Stimulated activated CD4-positive, alpha-beta T cell treated with anti-CD3 and anti-CD28 coated beads, Interleukin-12 subunit alpha, Interleukin-12 subunit beta, amount 100 ng/mL, for 48 hours (primary cell): Measurements from ENCODE around the gene ZNF107.
A peak's percentile ranks its signal among the peaks of the same experiment; 100 is the strongest.

Experiments
- DNase-seq, 3 donors: peaks; one replicate each; pipeline ENCODE4 v3.0.0-alpha.2; 2020; ENCODE audit warnings: low read depth in 2 of 3, low spot score in 1 of 3

Gene ZNF107

DNA sequence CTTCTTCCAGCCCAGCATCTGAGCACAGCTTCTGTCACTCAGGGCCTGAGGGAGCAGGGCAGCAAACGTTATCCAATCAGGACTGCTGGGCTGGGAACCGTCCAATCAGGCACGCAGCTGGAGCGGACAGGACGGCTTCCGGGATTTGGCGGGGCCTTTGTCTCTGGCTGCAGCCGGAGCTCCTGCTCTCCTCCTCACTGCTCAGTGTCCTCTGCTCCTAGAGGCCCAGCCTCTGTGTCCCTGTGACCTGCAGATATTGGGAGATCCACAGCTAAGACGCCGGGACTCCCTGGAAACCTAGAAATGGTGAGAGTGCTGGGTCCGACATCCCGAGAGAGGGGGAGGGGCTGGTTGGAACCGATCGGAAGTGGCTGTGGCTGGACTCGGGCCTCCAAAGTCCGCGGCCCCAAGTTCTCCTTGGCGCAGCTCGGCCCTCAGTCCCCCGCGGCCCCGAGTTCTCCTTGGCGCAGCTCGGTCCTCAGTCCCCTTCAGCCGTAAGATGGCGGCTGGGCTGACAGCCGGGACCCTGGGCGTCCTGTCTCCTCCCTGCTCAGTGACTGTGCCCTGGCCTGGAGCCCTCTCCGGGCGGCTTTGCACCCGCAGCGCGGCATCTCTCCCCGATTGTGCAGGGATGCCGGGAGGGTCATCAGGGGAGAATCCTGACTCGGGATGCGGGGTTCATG lies at the start of gene ZNF107:
Gene ZNF107 (plus strand): TSS at position 154 of the 683 bp plus-strand sequence. CDS start 150 bp downstream, at position 304.
- DNase-seq = peak; percentile 67 to 79 (median 76)

DNA sequence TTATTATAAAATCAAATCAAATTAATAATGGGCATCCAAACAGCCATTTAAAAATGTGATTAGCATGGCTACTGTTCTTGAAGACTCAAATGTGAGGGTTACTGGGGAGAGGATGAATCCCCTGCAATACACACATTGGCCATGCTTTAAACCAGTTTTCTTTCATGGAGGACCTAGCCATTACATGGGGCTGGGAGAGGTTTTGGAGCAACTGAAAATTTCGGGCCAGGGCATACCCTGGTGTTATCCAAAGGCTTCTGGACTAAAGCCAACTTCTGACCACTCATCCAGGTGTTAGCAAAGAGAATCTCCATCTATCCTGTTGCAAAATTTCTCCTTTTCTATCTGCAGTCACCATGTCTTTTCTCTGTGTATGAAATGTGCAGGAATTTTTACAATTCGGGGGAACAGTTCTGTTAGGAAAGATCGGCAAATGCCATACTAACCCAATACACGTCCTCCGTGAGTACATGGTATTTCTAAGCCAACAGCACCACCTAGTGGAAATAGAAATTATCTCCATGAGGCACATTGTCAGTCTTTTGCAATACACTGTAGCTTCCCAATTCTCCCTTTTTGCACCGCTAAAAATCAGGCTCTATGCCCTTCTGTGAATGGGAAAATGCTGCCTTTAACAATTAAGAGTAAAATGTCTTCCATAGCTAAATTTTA lies 47.0 kb upstream of the ZNF107 start:
- DNase-seq = peak in 1 of 3 donors; percentile 39

GRCh38 chr7:64619705-64620104 lies 46.2 kb upstream of the ZNF107 start:
- no peak for DNase-seq

DNA sequence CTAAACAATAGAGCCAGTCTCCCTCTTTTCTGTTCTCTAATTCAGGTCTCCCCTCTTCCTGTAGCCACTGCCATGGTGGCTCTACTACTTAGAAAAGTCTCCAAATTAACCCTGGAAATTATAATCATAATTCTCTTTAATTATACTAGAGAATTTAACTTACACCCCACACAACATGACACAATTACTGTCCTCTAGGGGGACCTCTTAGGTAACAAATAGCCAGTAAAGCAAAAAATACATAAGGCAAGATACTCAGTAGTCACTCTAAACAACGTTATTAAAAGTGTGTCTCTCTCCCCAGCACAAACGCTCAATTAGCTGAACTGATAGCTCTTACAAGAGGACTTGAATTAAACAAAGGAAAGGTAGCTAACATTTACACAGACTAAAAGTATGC lies 44.3 kb upstream of the ZNF107 start:
- DNase-seq = no peak

- DNase-seq = no peak
Measured at GRCh38 chr7:64625114-64626082, 40.5 kb upstream of the ZNF107 start.

GRCh38 chr7:64626083-64626469 lies 39.9 kb upstream of the ZNF107 start:
- no peak for DNase-seq

DNA sequence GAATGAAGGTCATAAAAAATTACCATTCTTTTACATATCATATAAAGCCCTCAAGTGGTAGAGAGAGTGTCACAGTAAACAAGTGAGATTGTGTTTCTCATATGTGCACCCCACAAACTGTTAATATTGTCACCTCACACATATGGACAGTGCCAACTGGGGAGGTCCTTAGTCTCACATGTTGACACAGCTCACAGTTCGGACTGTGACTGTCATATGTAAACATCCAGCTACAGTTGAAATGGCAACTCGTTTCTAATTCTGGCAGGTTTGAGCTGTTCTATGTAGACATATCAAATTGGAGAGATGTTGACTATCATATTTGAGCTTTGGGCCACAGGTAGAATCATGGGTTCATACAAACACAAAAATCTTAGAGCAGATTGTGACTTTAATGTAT lies 39.4 kb upstream of the ZNF107 start:
- DNase-seq = no peak

- DNase-seq = no peak
Measured at GRCh38 chr7:64628192-64628591, 37.7 kb upstream of the ZNF107 start.

GRCh38 chr7:64628721-64629120 lies 37.2 kb upstream of the ZNF107 start:
- no peak for DNase-seq

DNA sequence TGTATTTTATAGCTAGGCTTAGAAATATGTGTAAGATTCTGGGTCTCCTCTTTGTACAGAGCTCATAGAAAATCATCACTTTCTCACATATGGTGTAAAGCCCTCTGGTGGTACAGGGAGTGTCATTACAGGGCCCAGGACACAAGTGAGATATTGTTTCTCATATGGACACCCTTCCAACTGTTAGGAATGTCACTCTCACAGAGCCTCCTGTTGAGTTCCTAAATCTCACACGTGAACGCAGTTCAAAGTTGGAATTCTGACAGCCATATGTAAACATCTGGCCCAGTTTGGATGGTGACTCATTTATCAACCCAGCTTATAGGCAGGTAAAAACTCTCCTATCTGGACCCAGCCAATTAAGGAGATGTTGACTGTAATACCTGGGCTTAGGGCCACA lies 35.4 kb upstream of the ZNF107 start:
- DNase-seq = no peak

DNA sequence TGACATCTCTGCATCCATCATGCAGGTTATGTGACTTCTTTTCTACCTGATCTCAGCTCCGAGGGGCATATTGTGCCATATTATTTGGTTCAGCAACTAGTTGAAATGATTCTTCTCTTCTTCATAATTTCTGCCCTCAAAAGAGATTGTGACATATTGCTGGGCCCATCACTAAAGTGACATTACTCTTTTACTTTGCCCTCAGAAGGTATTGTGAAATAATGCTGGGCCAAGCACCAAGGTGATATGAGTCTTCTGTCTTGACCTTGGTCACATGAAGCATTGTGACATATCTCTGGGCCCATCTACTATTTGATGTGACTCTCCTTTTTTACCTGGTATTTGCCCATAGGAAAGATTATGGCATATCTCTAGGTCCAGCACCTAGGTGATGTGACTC lies 33.9 kb upstream of the ZNF107 start:
- DNase-seq = no peak

DNA sequence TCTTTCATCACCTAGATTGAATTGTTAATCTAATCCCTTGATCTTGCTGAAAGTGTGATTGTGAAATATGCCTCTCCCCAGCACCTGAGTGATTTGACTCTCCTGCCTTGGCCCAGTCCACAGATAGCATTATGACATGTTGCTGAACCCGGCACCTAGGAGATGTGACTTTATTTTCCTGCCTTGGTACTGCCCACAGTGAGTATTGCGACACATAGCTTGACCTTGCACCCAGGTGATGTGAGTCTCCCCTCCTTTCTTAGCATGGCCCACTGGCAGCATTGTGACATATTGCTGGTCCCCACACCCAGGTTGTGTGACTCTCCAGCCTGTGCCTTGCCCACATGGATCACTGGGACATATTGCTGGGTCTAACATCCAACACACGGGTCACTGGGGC lies 32.5 kb upstream of the ZNF107 start:
- DNase-seq = no peak

GRCh38 chr7:64634406-64635062 lies 31.4 kb upstream of the ZNF107 start:
- no peak for DNase-seq

DNA sequence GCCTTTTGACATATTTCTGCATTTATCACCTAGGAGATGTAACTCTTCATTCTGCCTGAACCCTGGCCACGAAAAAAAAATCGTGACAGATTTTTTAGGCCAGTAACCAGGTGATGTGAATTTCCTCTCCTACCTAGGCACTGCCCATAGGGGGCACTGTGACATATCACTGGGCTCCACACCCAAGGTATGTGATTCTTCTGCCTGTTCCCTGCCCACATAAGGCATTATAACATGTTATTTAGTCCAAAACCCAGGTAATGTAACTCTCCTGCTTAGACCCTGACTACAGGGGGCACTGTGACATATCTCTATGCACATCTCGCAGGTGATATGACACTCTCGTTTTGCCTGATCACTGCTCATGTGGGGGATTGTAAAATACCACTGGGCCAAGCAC lies 29.5 kb upstream of the ZNF107 start:
- peak in 1 of 3 donors; percentile 3 for DNase-seq

DNA sequence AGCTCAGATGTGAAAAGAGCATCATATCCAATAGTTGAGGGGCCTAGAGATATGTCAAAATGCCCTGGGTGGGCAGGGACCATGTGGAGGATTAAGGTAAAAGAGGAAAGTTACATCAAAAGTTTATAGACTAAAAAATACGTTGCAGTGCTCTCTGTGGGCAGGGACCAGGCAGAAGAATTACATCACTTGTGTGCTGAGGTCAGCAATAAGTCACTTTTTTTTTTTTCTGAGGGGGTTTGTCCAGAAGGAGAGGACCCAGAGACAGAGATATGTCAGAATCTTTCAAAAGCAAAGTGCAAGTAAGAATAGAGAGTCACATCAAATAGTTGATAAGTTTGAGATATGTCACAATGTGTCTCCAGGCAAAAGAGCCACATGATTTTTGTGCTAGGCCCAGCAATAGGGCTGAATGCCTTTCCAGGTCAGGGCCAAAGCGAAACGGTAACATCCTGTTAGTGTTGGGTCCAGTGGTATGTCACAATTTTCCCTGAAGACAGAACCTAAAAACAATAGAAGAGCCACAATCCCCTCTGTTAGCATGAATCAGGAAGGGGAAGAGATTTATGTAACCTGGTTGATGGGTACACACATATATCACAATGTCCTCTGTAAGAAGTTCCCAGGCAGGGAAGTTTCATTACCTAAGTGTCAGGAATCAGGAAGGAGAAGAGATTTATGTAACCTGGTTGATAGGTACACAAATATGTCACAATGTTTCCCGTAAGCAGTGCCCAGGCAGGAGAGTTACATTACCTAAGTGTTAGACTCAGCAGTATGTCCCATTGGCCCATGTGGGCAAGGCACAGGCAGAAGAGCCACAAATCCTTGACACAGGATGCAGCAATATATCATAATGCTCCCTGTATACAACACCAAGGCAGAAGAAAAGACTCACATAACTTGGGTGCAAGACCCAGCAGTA lies 28.1 kb upstream of the ZNF107 start:
- no peak for DNase-seq

GRCh38 chr7:64638822-64639221 lies 27.1 kb upstream of the ZNF107 start:
- no peak for DNase-seq

- DNase-seq = no peak
Measured at GRCh38 chr7:64639267-64640001, 26.5 kb upstream of the ZNF107 start.

GRCh38 chr7:64640504-64640903 lies 25.4 kb upstream of the ZNF107 start:
- DNase-seq = no peak

DNA sequence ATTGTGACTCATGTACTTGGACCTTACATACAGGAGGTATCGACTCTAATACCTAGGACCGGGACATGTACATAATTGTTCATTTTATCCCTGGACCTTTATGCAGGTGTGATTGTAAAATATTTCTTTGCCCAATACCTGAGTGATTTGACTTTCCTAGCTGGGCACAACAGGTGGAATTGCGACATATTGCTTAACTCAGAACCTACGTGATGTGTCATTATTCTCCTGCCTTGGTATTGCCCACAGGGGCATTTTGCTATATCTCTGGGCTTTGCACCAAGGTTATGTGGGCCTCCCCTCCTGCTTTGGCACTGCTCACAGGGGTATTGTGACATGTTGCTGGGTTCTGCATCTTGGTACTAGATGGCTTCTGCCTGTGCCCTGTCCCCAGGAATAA lies 23.9 kb upstream of the ZNF107 start:
- no peak for DNase-seq
